GM12872 (cell line): Measurements from ENCODE around the gene DHRS7B.

Experiments used
- TF ChIP-seq, protein P1 (sequence below): IDR thresholded peaks from 3 replicates; pipeline ENCODE4 v1.5.1; 2011; ENCODE audit warnings: low read depth, mild to moderate bottlenecking, low read length, moderate library complexity; ENCODE audit not compliant: insufficient read depth

The DHRS7B gene

DNA sequence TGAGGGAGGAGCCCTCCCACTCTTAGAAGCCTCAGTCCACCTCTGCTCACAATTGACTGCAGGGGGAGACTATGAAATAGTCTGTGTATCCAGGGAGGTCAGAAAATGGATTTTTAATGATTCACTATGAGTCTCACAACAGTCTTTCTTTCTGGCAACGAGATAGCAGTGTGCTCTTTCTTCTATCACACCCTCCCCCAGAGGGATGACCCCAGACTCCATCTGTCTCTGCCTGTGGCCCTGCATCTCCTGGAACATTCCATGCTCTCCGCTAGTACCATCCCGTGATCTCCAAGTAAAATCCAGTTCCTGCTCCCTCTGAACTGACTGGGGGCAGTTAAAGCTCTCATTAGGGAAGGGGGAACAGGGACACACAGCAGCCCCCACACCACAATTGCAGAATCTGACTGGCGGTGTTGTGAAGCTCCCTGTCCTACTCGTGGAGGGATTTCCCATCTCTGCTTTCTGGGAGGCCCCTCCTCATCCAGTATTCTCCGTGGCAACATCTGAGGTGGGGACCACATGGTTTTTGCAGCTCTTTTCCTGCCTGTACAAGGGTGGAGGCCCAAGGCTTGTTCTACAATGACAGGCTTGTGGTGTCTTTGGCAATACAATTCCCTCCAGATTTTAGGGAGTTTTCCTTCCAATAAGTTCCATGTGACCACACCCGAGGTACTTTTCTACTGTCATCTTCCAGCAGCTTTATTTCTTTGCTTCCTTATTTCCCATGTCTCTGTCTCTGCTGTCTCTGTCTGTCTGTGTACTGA, 107.0 kb downstream of the DHRS7B start:
- TF ChIP-seq, protein P1, sequence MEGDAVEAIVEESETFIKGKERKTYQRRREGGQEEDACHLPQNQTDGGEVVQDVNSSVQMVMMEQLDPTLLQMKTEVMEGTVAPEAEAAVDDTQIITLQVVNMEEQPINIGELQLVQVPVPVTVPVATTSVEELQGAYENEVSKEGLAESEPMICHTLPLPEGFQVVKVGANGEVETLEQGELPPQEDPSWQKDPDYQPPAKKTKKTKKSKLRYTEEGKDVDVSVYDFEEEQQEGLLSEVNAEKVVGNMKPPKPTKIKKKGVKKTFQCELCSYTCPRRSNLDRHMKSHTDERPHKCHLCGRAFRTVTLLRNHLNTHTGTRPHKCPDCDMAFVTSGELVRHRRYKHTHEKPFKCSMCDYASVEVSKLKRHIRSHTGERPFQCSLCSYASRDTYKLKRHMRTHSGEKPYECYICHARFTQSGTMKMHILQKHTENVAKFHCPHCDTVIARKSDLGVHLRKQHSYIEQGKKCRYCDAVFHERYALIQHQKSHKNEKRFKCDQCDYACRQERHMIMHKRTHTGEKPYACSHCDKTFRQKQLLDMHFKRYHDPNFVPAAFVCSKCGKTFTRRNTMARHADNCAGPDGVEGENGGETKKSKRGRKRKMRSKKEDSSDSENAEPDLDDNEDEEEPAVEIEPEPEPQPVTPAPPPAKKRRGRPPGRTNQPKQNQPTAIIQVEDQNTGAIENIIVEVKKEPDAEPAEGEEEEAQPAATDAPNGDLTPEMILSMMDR = no peak

DNA sequence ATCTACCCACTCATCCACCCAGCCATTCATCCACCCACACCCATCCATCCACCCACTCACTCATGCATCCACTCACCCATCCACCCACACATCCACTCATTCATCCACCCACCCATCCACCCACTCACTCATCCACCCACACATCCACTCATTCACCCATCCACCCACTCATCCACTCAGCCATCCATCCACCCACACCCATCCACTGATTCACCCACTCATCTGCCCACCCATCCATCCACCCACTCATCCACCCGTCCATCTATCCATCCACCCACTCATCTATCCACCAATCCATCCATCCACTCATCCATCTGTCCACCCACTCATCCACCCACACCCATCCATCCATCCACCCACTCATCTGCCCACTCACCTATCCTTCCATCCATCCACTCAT, 109.2 kb downstream of the DHRS7B start:
- TF ChIP-seq, protein P1 = no peak

DNA sequence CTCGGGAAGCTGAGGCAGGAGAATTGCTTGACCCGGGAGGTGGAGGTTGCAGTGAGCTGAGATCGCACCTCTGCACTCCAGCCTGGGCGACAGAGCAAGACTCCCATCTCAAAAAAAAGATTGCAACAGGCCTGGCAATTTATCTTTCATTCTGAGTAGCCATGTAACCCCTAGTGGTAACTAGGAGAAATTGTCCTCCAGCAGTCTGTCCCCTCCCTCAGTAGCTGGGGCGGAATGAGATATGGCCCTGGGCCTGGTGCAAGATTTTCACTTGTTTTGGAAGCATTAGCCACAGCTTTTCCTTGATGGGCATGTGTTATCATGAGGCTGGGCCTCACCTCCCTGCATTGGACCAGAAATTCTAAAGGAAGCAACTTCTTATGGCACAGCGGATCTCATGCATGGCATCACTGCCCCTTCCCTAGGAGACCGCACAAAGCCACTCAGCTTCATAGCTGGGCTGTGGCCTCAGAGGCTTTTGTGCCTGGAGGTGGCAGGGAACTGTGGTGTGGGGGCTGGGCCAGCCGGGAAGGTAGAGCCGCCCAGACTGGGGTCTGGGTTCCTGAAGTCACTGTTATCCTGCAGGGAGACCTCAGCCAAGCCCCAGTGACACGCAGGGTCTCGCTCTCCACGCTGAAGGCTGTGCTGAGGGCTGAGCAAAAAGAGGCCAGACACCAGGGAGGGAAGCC, 113.1 kb downstream of the DHRS7B start:
- TF ChIP-seq, protein P1 = peak; percentile 69

DNA sequence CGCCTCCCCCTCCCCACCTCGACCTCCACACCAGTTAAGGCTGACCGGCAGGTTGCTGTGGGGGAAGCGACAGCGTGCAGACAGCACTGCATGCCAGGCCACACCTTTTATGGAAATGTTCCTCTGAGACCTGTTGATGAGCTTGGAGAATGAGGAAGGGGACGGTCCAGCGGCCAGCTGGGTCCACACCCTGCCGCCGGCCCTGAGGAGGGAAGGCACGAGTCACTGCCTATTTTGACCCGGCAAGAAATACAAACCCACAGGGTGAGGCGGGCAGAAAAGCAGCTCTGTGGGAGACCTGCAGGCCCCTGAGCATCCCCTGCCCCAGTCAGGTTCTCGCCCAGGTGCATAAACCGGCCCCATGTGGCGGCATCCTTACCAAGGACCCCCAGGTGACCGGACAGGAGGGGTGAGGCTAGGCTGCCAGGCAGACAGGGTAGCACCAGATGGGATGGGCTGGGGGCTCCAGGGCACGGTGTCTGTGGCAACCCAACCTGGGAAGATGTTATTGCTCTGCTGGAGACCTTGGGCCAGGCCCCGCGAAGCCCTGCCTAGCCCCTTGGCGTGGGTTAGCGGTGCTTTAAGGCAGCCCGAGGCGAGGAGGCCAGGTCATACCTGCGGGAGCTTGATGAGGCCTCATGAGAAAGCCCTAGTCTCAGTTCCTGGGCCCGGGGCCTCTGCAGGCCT, 113.7 kb downstream of the DHRS7B start:
- TF ChIP-seq, protein P1 = no peak
